ENCODE data around the gene NPTX1.

Gene NPTX1

GRCh38 chr17:80502578-80502877 is 26.1 kb upstream of the NPTX1 start:
- Histone ChIP-seq H3K4me1 (ENCODE audit: control insufficient read depth, insufficient read depth, low read length) (no peaks in the 10 kb centered on the region), H3K36me3 (ENCODE audit: control insufficient read depth, insufficient read depth, low read length) (no peaks in the 10 kb centered on the region), H3K27me3 (ENCODE audit: control insufficient read depth, insufficient read depth, low read length) (peaks cover 10% of the 10 kb centered on the region; the same call in 1 of the 2 replicates), H3K9ac (ENCODE audit: low read depth, low read length) (no peak overlapping the region), H3K4me3 (ENCODE audit: low read depth, low read length) (no peak overlapping the region), H3K27ac (ENCODE audit: low read depth, low read length) (no peak overlapping the region), H3K9me3 (ENCODE audit: control insufficient read depth, insufficient read depth, low read length) (no peaks in the 10 kb centered on the region)

GRCh38 chr17:80501741-80502577 is 25.6 kb upstream of the NPTX1 start:
- H3K36me3 ChIP-seq (ENCODE audit: control insufficient read depth, insufficient read depth, low read length), result no peaks in the 10 kb centered on the region
- H3K4me3 ChIP-seq (ENCODE audit: low read depth, low read length), result no peak overlapping the region
- H3K4me1 ChIP-seq (ENCODE audit: control insufficient read depth, insufficient read depth, low read length), result no peaks in the 10 kb centered on the region
- H3K27me3 ChIP-seq (ENCODE audit: control insufficient read depth, insufficient read depth, low read length), result peaks cover 11% of the 10 kb centered on the region; the same call in 1 of the 2 replicates
- no peak overlapping the region for H3K27ac ChIP-seq (ENCODE audit: low read depth, low read length)
- H3K9me3 ChIP-seq (ENCODE audit: control insufficient read depth, insufficient read depth, low read length), result no peaks in the 10 kb centered on the region
- H3K9ac ChIP-seq (ENCODE audit: low read depth, low read length), result no peak overlapping the region

DNA sequence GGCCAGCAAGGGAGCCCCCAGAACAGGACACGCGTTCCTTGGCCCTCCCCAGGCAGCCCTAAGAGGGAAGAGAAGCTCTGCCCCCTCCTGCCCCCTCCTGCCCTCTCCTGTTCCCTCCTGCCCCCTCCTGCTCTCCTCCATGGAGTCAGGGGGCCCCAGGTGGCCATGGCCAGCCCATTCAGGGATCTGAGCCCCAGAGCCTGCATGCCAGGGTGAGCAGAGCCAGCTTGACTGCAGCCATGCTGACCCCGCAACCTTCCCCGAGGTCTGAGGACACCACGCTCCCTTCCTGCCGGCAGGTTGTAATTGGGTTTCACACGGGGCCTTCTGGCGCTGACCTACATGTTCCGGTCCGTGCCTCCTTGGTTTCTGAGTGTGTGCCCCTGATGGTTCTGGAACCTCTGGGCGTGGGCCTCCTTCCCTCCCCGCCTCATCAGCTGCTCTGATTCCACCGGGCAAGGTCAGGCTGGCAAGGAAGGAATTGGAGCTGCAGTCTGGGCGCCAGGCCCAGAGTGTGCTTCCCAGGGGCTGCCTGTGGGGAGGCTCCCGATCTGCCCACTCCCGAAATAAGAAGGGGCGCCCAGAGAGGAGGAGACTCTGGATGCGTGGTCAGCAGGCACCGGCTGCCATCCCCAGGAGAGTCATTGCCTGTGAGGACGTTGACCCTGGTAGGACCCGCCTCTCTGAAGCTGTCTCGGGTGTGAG is 23.7 kb upstream of the NPTX1 start:
- Histone ChIP-seq H3K4me1 (ENCODE audit: control insufficient read depth, insufficient read depth, low read length) (no peaks in the 10 kb centered on the region), H3K27ac (ENCODE audit: low read depth, low read length) (no peak overlapping the region), H3K9ac (ENCODE audit: low read depth, low read length) (no peak overlapping the region), H3K9me3 (ENCODE audit: control insufficient read depth, insufficient read depth, low read length) (no peaks in the 10 kb centered on the region), H3K4me3 (ENCODE audit: low read depth, low read length) (no peak overlapping the region), H3K27me3 (ENCODE audit: control insufficient read depth, insufficient read depth, low read length) (peaks cover 10% of the 10 kb centered on the region; the same call in 1 of the 2 replicates), H3K36me3 (ENCODE audit: control insufficient read depth, insufficient read depth, low read length) (no peaks in the 10 kb centered on the region)

DNA sequence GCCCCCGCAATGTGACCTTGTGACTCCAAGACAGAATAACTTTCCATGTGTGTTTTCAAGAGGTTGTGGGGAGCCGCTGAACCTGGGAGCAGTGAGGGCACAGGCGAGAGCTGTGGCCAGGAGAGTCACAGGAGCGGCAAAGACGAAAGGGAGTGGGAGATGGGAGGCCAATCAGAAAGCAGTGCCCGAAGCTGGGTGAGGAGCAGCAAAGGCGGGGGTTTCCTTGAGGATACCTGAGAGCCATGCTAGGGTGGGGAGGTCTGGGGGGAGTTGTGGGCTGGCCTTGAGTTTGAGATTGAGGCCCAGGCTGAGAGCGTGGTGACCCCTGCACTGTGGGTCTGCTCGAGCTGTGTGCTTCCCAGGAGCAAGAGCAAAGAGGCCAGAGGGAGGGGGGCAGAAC is 23.2 kb upstream of the NPTX1 start:
- no peak overlapping the region for H3K9ac ChIP-seq (ENCODE audit: low read depth, low read length)
- no peak overlapping the region for H3K4me3 ChIP-seq (ENCODE audit: low read depth, low read length)
- H3K9me3 ChIP-seq (ENCODE audit: control insufficient read depth, insufficient read depth, low read length), result no peaks in the 10 kb centered on the region
- H3K27ac ChIP-seq (ENCODE audit: low read depth, low read length), result no peak overlapping the region
- H3K27me3 ChIP-seq (ENCODE audit: control insufficient read depth, insufficient read depth, low read length), result 0 out of 2 replicates have a peak, but pooled peaks cover 5% of the 10 kb centered on the region
- no peaks in the 10 kb centered on the region for H3K4me1 ChIP-seq (ENCODE audit: control insufficient read depth, insufficient read depth, low read length)
- H3K36me3 ChIP-seq (ENCODE audit: control insufficient read depth, insufficient read depth, low read length), result no peaks in the 10 kb centered on the region

DNA sequence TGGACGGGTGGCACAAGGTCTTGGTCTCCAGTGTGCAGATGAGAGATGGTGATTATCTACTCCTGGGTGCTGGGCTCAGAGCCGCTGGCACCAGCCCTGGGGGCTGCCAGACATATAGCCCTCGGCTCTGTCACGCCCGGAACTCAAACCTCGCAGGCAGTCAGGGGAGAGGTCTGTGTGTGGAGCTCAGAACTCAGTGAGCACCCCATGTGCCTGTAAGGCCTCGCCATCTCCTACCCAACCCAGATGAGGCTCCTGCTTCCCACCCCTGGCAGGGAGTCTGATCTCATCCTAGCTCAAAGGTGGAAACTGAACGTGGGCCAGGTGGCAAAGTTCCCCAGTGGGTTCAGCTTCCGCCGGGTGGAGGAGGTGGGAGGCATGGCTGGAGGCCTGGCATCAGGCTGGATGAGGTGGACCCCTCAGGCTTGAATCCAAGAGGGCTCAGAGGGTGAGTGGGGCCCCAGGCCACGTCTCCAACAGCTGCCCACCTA is 22.6 kb upstream of the NPTX1 start:
- no peaks in the 10 kb centered on the region for H3K36me3 ChIP-seq (ENCODE audit: control insufficient read depth, insufficient read depth, low read length)
- H3K27me3 ChIP-seq (ENCODE audit: control insufficient read depth, insufficient read depth, low read length), result 0 out of 2 replicates have a peak, but pooled peaks cover 3% of the 10 kb centered on the region
- no peaks in the 10 kb centered on the region for H3K9me3 ChIP-seq (ENCODE audit: control insufficient read depth, insufficient read depth, low read length)
- no peak overlapping the region for H3K27ac ChIP-seq (ENCODE audit: low read depth, low read length)
- no peak overlapping the region for H3K4me3 ChIP-seq (ENCODE audit: low read depth, low read length)
- no peaks in the 10 kb centered on the region for H3K4me1 ChIP-seq (ENCODE audit: control insufficient read depth, insufficient read depth, low read length)
- H3K9ac ChIP-seq (ENCODE audit: low read depth, low read length), result no peak overlapping the region

GRCh38 chr17:80498242-80498919 is 22.0 kb upstream of the NPTX1 start:
- Histone ChIP-seq H3K27ac (ENCODE audit: low read depth, low read length) (no peak overlapping the region), H3K9me3 (ENCODE audit: control insufficient read depth, insufficient read depth, low read length) (no peaks in the 10 kb centered on the region), H3K9ac (ENCODE audit: low read depth, low read length) (no peak overlapping the region), H3K4me1 (ENCODE audit: control insufficient read depth, insufficient read depth, low read length) (no peaks in the 10 kb centered on the region), H3K36me3 (ENCODE audit: control insufficient read depth, insufficient read depth, low read length) (no peaks in the 10 kb centered on the region), H3K4me3 (ENCODE audit: low read depth, low read length) (no peak overlapping the region), H3K27me3 (ENCODE audit: control insufficient read depth, insufficient read depth, low read length) (0 out of 2 replicates have a peak, but pooled peaks cover 3% of the 10 kb centered on the region)

GRCh38 chr17:80497726-80498241 is 21.4 kb upstream of the NPTX1 start:
- Histone ChIP-seq H3K4me1 (ENCODE audit: control insufficient read depth, insufficient read depth, low read length) (no peaks in the 10 kb centered on the region), H3K9me3 (ENCODE audit: control insufficient read depth, insufficient read depth, low read length) (no peaks in the 10 kb centered on the region), H3K27me3 (ENCODE audit: control insufficient read depth, insufficient read depth, low read length) (0 out of 2 replicates have a peak, but pooled peaks cover 3% of the 10 kb centered on the region), H3K36me3 (ENCODE audit: control insufficient read depth, insufficient read depth, low read length) (no peaks in the 10 kb centered on the region), H3K9ac (ENCODE audit: low read depth, low read length) (no peak overlapping the region), H3K4me3 (ENCODE audit: low read depth, low read length) (no peak overlapping the region), H3K27ac (ENCODE audit: low read depth, low read length) (no peak overlapping the region)

DNA sequence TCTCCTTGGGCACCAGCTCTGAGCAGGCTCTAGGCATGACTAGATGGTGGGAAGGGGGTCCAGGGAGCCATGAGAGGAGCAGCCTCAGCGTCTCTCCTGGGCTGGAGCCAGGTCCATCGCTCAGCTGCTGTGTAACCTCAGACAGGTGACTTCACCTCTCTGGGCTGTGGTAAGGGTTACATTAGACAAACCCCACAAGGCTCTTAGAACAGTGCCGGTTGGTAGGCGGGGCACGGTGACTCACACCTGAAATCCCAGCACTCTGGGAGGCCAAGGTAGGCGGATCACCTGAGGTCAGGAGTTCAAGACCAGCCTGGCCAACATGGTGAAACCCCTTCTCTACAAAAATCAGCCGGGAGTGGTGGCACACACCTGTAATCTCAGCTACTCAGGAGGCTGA is 18.1 kb upstream of the NPTX1 start:
- H3K27ac ChIP-seq (ENCODE audit: low read depth, low read length), result no peak overlapping the region
- no peaks in the 10 kb centered on the region for H3K36me3 ChIP-seq (ENCODE audit: control insufficient read depth, insufficient read depth, low read length)
- H3K4me3 ChIP-seq (ENCODE audit: low read depth, low read length), result no peak overlapping the region
- H3K4me1 ChIP-seq (ENCODE audit: control insufficient read depth, insufficient read depth, low read length), result no peaks in the 10 kb centered on the region
- no peaks in the 10 kb centered on the region for H3K9me3 ChIP-seq (ENCODE audit: control insufficient read depth, insufficient read depth, low read length)
- no peak overlapping the region for H3K9ac ChIP-seq (ENCODE audit: low read depth, low read length)
- peaks cover 12% of the 10 kb centered on the region; the same call in 1 of the 2 replicates for H3K27me3 ChIP-seq (ENCODE audit: control insufficient read depth, insufficient read depth, low read length)

DNA sequence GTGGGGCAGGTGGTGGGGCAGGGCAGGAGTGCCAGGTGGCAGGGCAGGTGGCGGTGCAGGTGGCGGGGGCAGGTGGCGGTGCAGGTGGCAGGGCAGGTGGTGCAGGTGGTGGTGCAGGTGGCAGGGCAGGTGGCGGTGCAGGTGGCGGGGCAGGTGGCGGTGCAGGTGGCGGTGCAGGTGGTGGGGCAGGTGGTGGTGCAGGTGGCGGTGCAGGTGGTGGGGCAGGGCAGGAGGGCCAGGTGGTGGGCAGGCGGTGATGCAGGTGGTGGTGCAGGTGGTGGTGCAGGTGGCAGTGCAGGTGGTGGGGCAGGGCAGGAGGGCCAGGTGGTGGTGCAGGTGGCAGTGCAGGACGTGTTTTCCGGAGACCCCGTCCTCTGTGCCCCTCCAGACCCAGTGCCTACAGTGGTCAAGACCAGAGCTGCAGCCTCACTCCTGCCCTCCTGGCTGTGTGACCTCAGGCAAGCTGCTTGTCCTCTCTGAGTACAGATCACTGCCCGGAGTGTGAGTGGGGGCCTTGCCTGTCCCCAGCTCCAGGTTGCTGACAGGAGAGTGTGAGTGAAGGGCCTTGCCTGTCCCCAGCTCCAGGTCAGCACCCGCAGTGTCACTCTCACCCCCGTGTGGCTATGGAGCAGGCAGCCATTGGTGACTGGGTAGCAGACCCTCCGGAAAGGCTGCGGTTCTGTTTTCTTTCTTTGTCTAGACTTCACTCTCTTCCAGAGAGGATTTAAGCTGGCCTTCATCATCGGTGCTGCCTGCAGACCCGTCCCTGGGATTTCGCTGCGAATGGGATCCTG is 16.1 kb upstream of the NPTX1 start:
- Histone ChIP-seq H3K27me3 (ENCODE audit: control insufficient read depth, insufficient read depth, low read length) (peaks cover 12% of the 10 kb centered on the region; the same call in 1 of the 2 replicates), H3K4me1 (ENCODE audit: control insufficient read depth, insufficient read depth, low read length) (no peaks in the 10 kb centered on the region), H3K4me3 (ENCODE audit: low read depth, low read length) (no peak overlapping the region)

More for the DNA sequence above, 16.1 kb upstream of the NPTX1 start:
- H3K36me3 ChIP-seq (ENCODE audit: control insufficient read depth, insufficient read depth, low read length), result no peaks in the 10 kb centered on the region
- H3K9ac ChIP-seq (ENCODE audit: low read depth, low read length), result no peak overlapping the region
- H3K27ac ChIP-seq (ENCODE audit: low read depth, low read length), result no peak overlapping the region
- no peaks in the 10 kb centered on the region for H3K9me3 ChIP-seq (ENCODE audit: control insufficient read depth, insufficient read depth, low read length)

Measured in HUES48 (cell line).